CD1c-positive myeloid dendritic cell (primary cell): ENCODE results near the gene KLF16.
A peak's percentile ranks its signal among the peaks of the same experiment; 100 is the strongest.

Source experiments
- DNase-seq: peaks from one replicate; pipeline ENCODE4 v3.0.0-alpha.2; 2016; ENCODE audit errors: extremely low spot score

Gene KLF16

DNA sequence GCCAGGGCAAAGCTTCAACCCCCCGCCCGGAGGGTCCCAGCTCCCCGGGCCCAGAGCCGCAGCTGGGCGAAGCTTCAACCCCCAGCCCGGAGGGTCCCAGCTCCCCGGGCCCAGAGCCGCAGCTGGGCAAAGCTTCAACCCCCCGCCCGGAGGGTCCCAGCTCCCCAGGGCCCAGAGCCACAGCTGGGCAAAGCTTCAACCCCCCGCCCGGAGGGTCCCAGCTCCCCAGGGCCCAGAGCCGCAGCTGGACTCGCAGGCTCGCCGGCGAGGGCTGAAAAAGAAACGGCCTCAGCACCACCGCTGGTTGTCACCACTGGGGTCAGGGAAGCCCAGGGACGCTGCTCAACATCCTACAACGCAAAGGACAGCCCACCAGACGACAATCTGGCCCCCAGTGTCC, 20.3 kb downstream of the KLF16 start:
- DNase-seq: no peak

DNA sequence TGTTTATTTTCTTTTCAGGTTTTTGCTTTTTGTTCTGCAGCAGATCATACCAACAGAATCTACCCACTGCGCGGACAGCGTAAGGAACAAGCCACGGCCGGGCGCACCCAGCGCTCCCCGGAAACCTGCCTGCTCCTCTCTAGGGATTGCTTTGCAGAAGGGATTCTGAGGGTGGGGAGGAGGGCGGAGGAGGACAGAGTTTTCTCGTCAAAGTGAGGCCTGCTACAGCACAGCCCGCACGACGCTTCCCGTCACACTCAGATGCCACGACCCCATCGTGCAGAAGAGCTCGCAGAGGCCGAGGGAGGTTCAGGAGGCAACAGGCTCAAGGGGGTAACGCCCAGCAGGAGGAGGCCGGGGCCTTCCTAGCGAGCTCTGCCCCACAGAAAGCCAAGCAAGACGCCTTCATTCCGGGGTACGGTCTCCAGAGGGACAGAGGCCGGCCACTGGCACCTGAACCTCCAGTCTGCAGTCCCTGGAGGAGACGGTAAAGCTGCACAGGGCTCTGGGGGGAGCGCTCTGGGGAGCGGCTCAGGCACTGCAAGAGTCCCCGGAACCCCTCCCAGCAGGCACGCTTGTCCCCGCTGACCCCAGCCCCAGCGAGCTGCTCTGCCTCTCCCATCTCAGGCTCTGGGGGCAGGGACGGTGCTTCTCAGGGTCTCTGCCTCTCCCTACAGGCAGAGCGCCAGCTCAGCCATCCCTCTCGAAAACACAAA, 22.0 kb downstream of the KLF16 start:
- no peak for DNase-seq

DNA sequence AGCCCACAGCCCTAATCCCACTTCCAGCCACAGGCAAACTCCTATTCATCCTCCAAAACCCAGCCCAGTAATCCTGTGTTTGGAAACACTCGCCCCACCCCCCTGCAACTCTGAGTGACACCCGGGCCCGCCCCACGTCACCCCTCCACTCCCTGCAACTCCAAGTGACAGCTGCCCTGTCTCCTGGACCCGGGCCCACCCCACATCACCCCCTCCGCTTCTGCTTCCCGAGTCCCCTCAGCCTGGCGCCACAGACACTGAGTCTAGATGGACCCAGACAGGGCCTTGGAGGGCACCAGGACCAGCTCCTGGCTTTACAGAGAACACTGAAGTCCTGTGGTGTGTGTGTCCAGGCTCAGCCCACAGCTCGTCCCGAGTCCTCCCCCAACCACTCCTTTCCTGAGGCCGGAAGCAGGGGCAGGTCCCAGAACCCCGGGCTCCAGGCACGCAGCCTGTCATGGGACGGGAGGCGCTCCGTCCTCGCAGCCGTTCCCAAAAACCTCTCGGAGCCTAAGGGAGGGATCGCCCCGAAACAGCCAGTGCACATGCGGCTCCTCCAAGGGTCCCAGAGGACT, 22.8 kb downstream of the KLF16 start:
- no peak for DNase-seq

DNA sequence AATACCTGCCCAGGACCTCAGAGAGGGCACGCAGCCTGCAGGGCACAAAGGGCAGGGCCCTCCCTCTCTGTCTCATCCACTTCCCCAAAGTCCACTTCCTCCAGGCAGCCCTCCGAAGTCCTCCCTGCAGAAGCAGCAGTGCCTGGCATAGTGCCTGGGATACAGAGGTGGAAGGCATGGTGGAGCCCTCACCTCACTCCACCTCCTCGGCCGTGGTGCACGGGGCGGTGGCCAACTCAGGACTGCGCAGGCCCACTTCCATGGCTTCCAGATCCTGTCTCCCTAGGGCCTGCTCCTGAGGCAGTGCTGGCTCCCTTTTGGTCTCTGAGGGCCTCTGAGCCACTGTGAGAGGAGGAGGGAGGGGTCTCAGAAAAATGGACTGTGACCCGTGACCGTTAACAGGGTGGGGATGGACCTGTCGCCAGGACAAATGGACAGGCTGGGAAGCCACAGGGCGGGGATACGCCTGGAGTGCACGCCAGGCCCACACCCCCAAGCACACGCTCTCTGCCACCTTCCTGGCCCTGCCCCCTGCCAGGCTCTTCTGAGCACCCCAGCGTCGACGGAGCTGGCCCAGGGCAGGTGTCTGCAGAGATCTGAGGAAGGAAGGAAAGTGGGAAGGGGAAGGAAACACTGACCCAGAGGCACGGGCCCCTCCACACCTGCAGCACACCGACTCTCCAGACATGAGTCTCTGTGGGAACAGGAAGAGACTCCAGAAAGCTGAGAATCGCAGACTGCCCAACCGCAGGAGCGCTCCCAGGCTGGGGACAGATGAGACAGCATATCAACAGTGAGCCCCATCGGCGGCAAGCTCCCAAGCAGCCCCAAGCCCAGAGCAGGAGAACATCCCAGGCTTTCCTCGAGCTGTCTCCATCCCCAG, 23.5 kb downstream of the KLF16 start:
- DNase-seq: no peak

DNA sequence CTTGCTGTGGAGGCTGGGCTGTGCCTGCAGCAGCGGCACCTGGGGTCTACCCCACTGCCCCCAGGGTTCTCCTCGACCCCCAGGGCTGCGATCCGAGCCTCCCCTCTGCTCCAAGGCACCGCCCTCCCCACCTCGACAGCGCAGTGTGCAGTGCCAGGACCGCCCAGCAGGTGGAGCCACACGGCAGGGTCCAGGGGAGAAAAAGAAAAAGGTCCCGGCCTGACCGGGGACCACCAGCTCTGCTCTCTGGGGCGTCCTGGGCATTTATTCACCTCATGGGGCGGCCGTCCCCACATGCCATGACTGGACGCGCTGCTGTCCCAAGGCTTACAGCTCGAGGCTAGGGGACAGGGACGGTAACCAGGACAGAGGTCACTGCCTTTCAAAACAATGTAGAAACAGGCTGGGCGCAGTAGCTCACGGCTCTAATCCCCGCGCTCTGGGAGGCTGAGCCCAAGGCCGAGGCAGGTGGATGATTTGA, 25.7 kb downstream of the KLF16 start:
- peak; percentile 53 for DNase-seq

DNA sequence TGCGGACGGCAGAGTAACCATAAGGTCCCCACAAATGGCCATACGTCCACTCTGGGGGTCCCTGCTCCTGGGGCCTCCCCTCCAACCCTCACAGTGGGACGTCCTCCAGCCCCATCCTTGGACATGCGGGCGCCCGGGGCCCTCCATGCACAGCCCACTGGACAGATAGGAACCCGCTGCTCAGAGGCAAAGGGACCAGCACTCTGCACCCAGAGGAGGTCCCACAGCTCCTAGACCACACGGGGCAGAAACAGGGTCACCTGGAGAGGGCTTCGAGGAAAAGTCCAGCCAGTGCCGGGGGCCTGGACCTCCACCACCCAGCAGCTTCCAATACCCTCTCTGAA, 26.2 kb downstream of the KLF16 start:
- no peak for DNase-seq

DNA sequence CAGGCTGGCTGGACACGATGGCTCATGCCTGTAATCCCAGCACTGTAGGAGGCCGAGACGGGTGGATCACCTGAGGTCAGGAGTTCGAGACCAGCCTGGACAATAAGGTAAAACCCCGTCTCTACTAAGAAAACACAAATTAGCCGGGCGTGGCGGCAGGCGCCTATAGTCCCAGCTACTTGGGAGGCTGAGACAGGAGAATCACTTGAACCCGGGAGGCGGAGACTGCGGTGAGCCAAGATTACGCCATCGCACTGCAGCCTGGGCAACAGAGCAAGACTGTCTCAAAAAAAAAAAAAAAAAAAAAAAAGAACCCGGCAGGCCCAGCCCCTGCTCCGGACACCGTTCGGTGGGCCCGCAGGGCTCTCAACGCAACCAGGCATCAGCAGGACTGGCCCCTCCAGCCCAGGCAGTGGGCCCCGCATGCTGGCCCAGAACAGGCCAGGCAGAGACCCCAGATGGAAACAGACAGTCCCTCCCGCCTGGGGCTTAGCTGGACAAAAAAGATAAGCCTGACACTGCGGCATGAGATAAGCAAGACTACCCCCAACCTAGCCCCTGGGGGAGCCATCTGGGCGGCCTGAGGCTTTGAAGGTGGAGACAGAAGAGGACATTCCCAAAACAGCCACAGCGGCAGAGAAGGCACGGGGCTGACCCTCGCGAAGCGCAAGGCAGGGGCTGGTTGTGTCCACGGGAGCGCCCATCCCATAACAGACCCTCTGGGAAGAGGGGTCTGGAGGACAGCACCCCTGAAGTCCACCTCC, 26.7 kb downstream of the KLF16 start:
- no peak for DNase-seq

DNA sequence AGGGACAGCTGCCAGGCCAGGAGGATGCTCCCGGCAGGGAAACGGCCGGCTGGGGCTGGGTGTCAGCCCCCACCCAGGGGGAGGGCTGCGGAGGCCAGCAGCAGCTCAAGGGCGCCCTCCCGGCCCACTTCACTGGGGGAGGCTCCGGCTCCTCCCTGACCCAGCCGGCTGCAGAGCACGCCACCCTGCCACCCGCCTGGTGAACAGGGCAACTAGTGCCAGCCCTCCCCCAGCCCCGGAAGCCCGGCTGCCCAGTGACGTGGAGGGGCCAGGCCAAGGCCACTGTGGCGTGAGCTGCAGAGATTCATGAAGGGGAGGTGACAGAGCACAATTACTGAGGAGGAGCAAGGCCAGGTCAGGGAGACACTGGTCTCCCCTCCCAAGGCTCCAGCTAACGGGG, 29.8 kb downstream of the KLF16 start:
- no peak for DNase-seq

DNA sequence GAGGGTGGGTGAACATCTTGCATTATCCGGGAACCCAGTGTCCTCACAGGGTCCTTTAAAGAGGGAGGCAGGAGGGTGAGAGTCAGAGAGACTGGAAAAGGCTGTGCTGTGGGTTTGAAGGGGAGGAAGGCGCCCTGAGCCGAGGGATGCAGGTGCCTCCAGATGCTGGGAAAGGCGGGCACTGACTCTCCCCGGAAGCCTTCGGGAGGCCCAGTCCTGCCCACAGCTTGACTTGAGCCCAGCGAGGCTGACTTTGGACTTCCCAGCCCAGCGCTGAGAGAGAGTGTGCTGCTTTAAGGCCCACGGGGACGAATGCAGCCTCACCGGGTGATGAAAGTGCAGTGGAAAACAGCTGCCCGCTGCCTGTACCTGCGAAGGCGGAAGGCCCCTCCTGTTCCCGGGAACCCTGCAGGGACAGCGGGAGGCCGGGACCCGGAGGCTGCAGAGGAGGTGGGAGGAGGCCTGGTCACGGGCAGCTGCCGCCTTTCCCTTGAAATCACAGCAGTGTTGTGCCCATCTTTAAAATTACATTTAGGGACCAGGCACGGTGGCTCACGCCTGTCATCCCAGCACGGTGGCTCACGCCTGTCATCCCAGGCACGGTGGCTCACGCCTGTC, 31.2 kb downstream of the KLF16 start:
- no peak for DNase-seq

DNA sequence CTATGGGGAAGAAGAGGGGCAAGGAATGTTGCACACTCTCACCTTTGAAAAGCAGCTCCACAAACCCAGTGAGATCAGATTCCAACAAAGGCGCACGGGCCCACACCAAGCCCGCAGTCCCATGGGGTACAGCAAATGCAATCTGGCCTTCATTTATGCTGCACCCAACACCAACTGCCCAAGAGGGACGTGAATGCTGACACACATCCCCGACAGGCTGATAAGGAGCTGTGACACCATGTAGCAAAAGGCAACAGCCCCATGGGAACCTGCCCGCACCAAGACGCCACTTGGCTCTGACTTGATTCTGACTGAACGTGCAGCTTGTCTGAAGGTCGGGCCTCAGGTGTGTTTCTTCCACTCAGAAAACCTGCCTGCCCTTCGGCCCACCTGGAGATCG, 32.4 kb downstream of the KLF16 start:
- no peak for DNase-seq

DNA sequence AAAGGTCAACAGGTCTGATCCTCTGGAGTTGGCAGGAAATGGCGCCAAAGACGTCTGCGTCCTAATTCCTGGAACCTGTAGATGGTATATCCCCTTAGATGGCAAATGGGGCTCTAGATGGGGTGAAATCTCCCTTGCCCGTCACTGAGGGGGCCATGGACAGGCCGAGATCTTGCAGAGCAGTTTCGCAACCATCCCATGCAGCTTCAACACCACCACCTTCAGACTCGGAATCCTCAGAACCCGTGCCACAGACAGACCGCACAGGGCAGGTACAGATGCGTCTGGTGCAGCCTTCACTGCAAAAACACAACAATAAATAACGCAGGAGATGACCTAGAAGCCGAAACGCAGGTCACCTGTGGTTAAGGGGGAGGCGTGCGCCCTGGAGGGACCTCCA, 32.8 kb downstream of the KLF16 start:
- DNase-seq: no peak

DNA sequence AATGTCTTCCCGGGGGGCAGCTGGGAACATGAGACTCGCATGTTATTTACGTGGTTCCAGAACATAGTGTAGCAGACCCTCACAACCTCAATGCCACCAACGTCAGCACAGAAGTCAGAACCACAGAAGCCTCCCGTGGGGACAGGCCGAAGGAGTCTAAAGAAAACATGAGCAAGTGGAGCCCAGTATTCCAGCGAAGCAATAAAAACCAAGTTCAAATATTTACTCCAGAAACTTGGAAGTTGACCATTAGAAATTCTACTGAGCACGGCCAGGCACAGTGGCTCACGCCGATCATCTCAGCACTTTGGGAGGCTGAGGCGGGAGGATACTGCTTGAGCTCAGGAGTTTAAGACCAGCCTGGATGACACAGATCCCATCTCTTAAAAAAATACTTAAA, 33.4 kb downstream of the KLF16 start:
- no peak for DNase-seq

DNA sequence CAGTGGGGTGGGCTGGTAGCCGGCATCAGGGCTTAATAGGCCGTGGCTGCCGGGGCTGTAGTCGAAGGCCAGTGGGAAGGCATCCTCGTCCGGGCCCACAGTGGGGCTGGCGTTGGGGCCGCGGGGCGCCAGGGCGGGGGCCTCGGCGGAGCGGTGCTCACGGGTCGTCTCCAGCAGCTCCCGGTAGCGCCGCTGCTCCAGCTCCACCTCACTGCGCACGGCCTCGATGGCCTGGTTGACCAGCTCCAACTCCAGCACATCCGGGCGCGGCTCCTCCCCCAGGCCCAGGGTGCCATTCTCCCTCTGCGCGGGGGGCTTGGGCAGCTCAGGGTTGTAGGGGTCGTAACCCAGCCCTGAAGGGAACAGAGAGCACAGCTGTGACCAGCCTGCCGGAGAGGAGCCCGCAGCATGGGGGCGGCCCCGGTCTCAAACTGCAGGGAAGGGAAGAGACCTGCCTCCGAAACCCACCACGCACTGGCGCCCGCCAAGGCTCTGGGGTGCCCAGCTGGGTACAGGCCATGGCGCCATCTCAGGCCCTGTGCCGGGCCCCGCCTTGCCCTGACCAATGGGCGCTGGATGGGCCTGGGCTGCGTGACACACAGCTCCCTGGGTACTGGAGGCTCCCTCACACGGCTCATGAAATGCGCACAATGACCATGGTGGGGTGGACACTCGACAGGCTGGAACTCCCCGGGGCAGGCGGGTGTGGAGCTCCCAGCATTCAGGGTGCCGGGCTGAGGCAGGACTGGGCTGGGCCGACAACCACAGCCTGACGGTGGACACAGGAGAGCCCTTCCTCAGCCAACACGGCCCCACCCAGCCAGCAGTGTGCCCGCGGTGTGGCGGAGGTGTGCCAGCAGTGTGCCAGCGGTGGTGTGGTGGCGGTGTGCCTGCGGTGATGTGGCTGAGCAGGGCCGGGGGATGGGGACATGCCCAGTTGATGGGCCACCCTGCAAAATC, 34.8 kb downstream of the KLF16 start:
- no peak for DNase-seq

DNA sequence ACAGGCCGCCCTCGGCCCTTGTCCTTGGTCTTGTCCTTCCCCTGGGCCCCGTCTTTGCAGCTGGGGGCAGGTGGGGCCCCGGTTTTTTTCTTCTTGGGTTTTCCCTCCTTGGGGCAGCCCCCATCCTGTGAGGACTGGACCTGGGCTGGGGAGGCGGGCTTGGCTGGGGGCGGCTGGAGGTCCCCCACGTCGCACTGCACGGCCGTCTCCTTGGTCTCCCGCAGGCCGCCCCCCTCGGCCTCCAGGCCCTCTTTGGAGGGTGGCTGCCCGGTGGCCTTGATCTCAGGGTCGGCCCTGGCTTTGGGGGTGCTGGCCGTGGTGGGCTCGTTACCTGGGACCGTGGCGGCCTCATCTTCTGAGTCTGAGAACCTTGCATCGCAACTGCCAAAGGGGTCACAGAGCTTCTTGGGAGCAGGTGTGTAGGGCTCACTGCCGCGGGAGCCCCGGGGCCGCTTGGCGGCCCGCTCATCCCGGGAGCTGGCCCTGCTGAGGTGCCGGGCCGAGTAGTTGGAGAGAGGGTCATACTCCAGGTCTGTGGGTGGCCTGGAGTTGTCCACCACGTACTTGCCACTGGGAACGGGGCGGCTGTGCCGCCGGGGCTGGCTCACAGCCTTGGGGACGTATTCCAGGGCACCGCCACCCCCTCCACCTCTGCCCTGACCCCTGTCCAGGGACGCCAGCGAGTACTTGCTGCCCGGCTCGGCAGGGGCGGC, 35.7 kb downstream of the KLF16 start:
- no peak for DNase-seq

DNA sequence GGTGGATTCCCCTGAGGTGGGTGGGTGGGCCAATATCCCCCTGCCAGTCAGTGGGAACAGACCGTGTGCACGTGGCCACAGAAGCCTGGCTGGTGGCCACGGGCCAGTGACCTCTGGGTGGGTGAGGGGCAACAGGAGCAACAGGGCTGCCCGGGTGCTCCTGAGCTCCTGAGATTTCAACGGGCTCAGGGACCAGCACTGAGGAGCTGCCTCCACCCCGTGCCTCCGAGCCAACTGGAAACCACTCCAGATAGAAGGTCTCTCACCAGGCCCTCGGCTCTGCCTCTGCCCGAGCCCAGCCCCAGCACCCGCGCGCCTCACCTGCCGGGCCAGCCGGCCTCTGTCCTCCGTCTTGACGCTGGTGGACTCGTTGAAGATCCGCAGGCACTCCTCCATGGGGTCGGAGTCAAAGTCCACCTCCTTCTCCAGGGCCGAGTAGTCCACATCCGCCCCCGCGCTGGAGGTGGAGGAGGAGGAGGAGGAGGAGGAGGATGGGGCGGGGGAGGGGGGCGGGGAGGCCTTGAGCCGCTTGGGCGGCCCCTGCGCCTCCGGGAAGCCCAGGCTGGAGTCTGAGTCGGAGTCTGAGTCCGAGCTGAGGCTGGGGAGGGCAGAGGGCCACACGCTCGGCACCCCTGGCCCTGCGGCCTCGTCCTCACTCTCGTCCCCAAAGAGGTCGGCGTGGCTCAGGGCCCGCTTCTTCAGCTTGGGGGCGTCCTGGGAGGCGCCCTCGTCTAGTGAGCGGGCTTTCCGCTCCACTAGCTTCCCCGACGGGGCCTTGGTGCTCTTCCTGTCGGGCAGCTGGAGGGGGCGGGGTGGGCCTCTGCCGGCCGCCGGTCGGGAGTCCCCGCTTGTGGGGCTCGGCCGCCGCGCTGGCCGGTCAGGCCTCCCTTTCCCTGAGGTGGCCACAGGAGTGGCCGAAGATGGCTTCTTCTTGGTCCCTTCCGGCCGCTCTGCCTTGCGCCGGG, 36.5 kb downstream of the KLF16 start:
- no peak for DNase-seq

DNA sequence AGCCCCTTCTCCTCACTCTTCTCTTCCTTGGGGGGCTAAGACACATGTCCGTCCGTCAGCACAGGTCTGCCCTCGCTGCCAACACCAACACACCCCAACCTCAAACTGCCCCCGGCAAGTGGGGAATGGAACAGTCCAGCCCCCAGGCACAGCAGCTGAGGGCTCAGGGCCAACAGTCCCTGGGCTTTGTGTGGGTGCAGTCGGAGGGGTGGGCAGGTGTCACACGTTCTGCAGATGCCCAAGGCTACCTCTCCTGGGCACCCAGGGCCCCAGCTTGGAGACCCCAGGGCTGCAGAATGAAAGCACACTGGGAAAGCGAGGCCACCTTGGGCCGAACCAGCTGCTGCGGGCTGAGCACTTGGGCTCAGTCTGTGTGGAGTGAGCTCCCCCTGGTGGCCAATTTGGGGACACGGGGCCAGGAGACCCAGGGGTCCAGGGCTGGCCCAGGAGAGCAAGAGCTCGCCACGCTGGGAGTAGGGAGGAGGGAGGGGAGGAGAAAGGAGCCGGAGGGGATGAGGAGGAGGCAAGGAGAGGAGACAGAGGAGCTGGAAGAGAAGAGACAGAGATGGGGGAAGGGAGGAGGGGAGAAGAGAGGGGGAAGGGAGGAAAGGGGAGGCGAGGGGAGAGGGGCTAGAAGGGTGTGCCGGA, 37.3 kb downstream of the KLF16 start:
- DNase-seq: peak; percentile 73

DNA sequence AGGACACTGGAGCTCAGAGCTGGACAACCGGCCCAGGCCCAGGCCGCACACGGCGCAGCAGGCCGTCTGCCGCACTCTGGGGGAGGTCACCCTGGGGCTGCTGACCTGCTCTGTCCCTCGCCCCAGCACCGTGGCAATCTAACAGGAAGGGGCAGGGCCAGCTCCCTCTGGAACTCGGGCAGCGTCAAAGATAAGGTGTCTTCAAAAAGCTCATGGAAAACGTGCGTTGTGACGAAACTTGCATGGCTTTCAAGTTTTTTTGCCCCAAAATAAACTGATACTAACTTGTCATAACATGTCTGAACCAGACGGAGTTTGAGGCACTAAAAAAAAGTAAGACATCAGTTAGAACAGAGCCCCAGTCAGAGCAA, 39.1 kb downstream of the KLF16 start:
- no peak for DNase-seq

DNA sequence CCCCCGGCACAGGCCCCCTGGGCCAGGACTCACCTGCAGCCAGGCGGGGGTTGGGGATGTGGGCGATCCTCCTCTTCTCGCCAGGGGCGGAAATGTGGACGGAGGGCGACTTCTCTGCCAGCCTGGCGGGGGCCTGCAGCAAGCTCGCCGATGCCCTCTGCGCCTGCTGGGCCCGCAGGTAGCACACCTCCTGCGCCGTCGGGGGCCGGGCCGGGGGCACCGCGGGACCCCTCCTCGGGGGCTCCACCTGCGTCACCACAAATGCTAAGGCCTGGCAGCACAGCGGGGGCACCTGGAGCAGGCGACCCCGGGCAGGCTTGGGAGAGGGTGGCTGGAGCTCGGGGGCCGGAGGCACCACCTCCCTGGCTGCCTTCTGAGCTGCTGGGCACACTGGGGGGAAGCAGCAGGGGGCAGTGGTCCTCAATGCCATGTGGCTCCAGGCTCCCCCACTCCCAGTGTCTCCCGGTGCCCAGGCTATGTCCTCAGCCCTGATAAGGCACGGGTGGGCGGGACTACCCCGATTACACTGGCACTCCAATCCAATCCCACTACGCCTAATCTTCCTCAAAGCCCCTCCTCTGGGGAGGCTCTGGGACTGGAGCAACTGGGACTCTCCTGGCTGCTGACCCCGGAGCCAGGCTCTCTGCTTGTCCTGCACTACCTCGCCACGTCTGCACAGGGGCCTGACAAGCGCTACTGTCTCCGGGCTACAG, 39.7 kb downstream of the KLF16 start:
- DNase-seq: no peak
